Loucy (cell line): ENCODE measurements around the gene KANSL1.

ENCODE experiments used
- H2AFZ ChIP-seq: fragments of 200-600 bp; sonication (generic); 2 replicates; pipeline ENCODE4 v1.6.0; 2016; ENCODE audit warnings: antibody characterized with exemption, mild to moderate bottlenecking, low read length, moderate library complexity
- H3F3A ChIP-seq: fragments of 200-600 bp; 2 replicates; pipeline ENCODE4 v1.6.0; 2016; ENCODE audit warnings: antibody characterized with exemption, low read depth, mild to moderate bottlenecking
- H3K27me3 ChIP-seq: fragments of 200-600 bp; sonication (generic); 2 replicates; pipeline ENCODE4 v1.6.1; 2014; ENCODE audit warnings: low read length, mild to moderate bottlenecking; ENCODE audit not compliant: insufficient read depth, poor library complexity, severe bottlenecking
- H3K36me3 ChIP-seq: fragments of 200-600 bp; sonication (generic); 2 replicates; pipeline ENCODE4 v1.6.1; 2016; ENCODE audit warnings: low read length; ENCODE audit not compliant: insufficient read depth
- H3K4me1 ChIP-seq: fragments of 200-600 bp; sonication (generic); 2 replicates; pipeline ENCODE4 v1.5.1; 2014; ENCODE audit warnings: low read length, mild to moderate bottlenecking; ENCODE audit not compliant: insufficient read depth, poor library complexity, severe bottlenecking
- H3K4me2 ChIP-seq: fragments of 200-600 bp; sonication (generic); 2 replicates; pipeline ENCODE4 v1.6.0; 2014; ENCODE audit warnings: antibody characterized with exemption, low read length, low read depth, mild to moderate bottlenecking; ENCODE audit not compliant: poor library complexity, severe bottlenecking
- H3K4me3 ChIP-seq: fragments of 200-600 bp; sonication (generic); 2 replicates; pipeline ENCODE4 v1.5.1; 2014; ENCODE audit warnings: low read length, mild to moderate bottlenecking, mixed read lengths; ENCODE audit not compliant: poor library complexity, severe bottlenecking
- H3K79me2 ChIP-seq: fragments of 200-600 bp; sonication (generic); 2 replicates; pipeline ENCODE4 v1.6.1; 2014; ENCODE audit warnings: low read length; ENCODE audit not compliant: insufficient read depth
- H3K9ac ChIP-seq: fragments of 200-600 bp; sonication (generic); 2 replicates; pipeline ENCODE4 v1.6.0; 2014; ENCODE audit warnings: mild to moderate bottlenecking, low read depth, low read length, moderate library complexity; ENCODE audit not compliant: poor library complexity, severe bottlenecking
- H3K9me2 ChIP-seq: fragments of 200-600 bp; sonication (generic); replicated peaks from 2 replicates; pipeline ENCODE4 v1.6.1; 2016; ENCODE audit warnings: low read depth, low read length, mixed read lengths
- H3K9me3 ChIP-seq: fragments of 200-600 bp; sonication (generic); 2 replicates; pipeline ENCODE4 v1.6.1; 2014; ENCODE audit warnings: mild to moderate bottlenecking, antibody characterized with exemption, low read length, low read depth; ENCODE audit not compliant: insufficient read depth
- H4K20me1 ChIP-seq: fragments of 200-600 bp; sonication (generic); 2 replicates; pipeline ENCODE4 v1.6.0; 2014; ENCODE audit warnings: antibody characterized with exemption, low read length, mild to moderate bottlenecking; ENCODE audit not compliant: insufficient read depth, poor library complexity, severe bottlenecking
- CTCF ChIP-seq: fragments of 200-600 bp; sonication (generic); conservative IDR thresholded peaks from 2 replicates; pipeline ENCODE4 v1.5.1; 2014; ENCODE audit warnings: mild to moderate bottlenecking, antibody characterized with exemption, low read length
- EZH2phosphoT487 ChIP-seq: fragments of 200-600 bp; IDR thresholded peaks from 2 replicates; pipeline ENCODE4 v1.6.1; 2018; ENCODE audit warnings: antibody characterized with exemption, mild to moderate bottlenecking, moderate library complexity, borderline replicate concordance

Gene KANSL1

GRCh38 chr17:45984368-45984767 lies 208.9 kb downstream of the KANSL1 start:
- no peaks in the 10 kb centered on the region for H4K20me1 ChIP-seq
- H3K79me2 ChIP-seq = no peaks in the 10 kb centered on the region
- TF ChIP-seq EZH2phosphoT487 = no peak
- no peak for TF ChIP-seq CTCF
- H3K9ac ChIP-seq = no peak overlapping the region
- no peaks in the 10 kb centered on the region for H3F3A ChIP-seq
- no peaks in the 10 kb centered on the region for H3K4me1 ChIP-seq
- no peak overlapping the region for H2AFZ ChIP-seq
- H3K9me2 ChIP-seq = no peaks in the 10 kb centered on the region
- H3K36me3 ChIP-seq = no peaks in the 10 kb centered on the region
- H3K27me3 ChIP-seq = no peaks in the 10 kb centered on the region
- H3K4me2 ChIP-seq = no peak overlapping the region
- no peaks in the 10 kb centered on the region for H3K9me3 ChIP-seq
- H3K4me3 ChIP-seq = no peak overlapping the region

- Histone ChIP-seq H3F3A (no peaks in the 10 kb centered on the region), H3K4me3 (no peak overlapping the region), H3K4me2 (no peak overlapping the region), H2AFZ (no peak overlapping the region), H3K9me3 (no peaks in the 10 kb centered on the region), H3K79me2 (no peaks in the 10 kb centered on the region), H3K9ac (no peak overlapping the region), H3K36me3 (no peaks in the 10 kb centered on the region), H3K4me1 (no peaks in the 10 kb centered on the region), H3K9me2 (no peaks in the 10 kb centered on the region), H3K27me3 (no peaks in the 10 kb centered on the region), H4K20me1 (no peaks in the 10 kb centered on the region)
- TF ChIP-seq CTCF (no peak), EZH2phosphoT487 (no peak)
These were observed 209.5 kb downstream of the KANSL1 start for GRCh38 chr17:45983614-45984310.

- Histone ChIP-seq H3K36me3 (no peaks in the 10 kb centered on the region), H3K4me3 (no peak overlapping the region), H3K9ac (no peak overlapping the region), H3K9me3 (no peaks in the 10 kb centered on the region), H3K9me2 (no peaks in the 10 kb centered on the region), H4K20me1 (no peaks in the 10 kb centered on the region), H3K79me2 (no peaks in the 10 kb centered on the region), H3F3A (no peaks in the 10 kb centered on the region), H2AFZ (no peak overlapping the region), H3K4me1 (no peaks in the 10 kb centered on the region), H3K27me3 (no peaks in the 10 kb centered on the region), H3K4me2 (no peak overlapping the region)
- TF ChIP-seq CTCF (no peak), EZH2phosphoT487 (no peak)
These were observed 210.2 kb downstream of the KANSL1 start for GRCh38 chr17:45982791-45983613.
